GM23338 (cell line): ENCODE measurements around the gene NTNG1. TPM values are rescaled to one million over a fixed set of nuclear protein-coding genes. Genes with fewer than 3 reads are reported as not detected.

ENCODE experiments used
- ATAC-seq: fragments of 200-7000 bp; cut with Tn5 transposase; 3 replicates; pipeline ENCODE4 v1.9.1; 2020
- DNase-seq: peaks from one replicate; pipeline ENCODE4 v3.0.0-alpha.2; 2015; ENCODE audit warnings: low spot score
- H2AFZ ChIP-seq: fragments of 200-600 bp; sonication (generic); 2 replicates; pipeline ENCODE4 v1.8.0; 2016; ENCODE audit warnings: antibody characterized with exemption, mild to moderate bottlenecking, moderate library complexity
- H3F3A ChIP-seq: fragments of 200-600 bp; sonication (generic); replicated peaks from 2 replicates; pipeline ENCODE4 v1.8.0; 2017; ENCODE audit warnings: antibody characterized with exemption, mixed run types, low read depth
- H3K27ac ChIP-seq: fragments of 200-600 bp; sonication (generic); 2 replicates; pipeline ENCODE4 v1.6.1; 2016; ENCODE audit warnings: low read depth
- H3K27me3 ChIP-seq: fragments of 200-600 bp; sonication (generic); 2 replicates; pipeline ENCODE4 v1.8.0; 2016; ENCODE audit warnings: mild to moderate bottlenecking, mixed run types, moderate library complexity; ENCODE audit not compliant: insufficient read depth
- H3K36me3 ChIP-seq: fragments of 200-600 bp; sonication (generic); 2 replicates; pipeline ENCODE4 v1.8.0; 2016; ENCODE audit warnings: mild to moderate bottlenecking; ENCODE audit not compliant: insufficient read depth
- H3K4me1 ChIP-seq: fragments of 200-600 bp; sonication (generic); 2 replicates; pipeline ENCODE4 v1.8.0; 2016; ENCODE audit warnings: mild to moderate bottlenecking, moderate library complexity; ENCODE audit not compliant: insufficient read depth
- H3K4me2 ChIP-seq: fragments of 200-600 bp; sonication (generic); 2 replicates; pipeline ENCODE4 v1.7.1; 2017; ENCODE audit warnings: mixed run types
- H3K4me3 ChIP-seq: fragments of 200-600 bp; sonication (generic); 2 replicates; pipeline ENCODE4 v1.6.1; 2016; ENCODE audit warnings: mixed run types
- H3K79me2 ChIP-seq: fragments of 200-600 bp; sonication (generic); replicated peaks from 2 replicates; pipeline ENCODE4 v1.8.0; 2017; ENCODE audit warnings: mild to moderate bottlenecking; ENCODE audit not compliant: insufficient read depth
- H3K9me2 ChIP-seq: fragments of 200-600 bp; sonication (generic); 2 replicates; pipeline ENCODE4 v1.8.0; 2017; ENCODE audit not compliant: insufficient read depth
- H4K20me1 ChIP-seq: fragments of 200-600 bp; sonication (generic); replicated peaks from 2 replicates; pipeline ENCODE4 v1.8.0; 2017; ENCODE audit warnings: mild to moderate bottlenecking; ENCODE audit not compliant: insufficient read depth
- H3K27ac Mint-ChIP-seq: 2 replicates; pipeline ENCODE4 v1.8.0; 2020; ENCODE audit warnings: inconsistent platforms, mild to moderate bottlenecking, moderate library complexity, mixed read lengths
- H3K27me3 Mint-ChIP-seq: 3 replicates; pipeline ENCODE4 v1.8.0; 2022; ENCODE audit warnings: low read depth, mild to moderate bottlenecking, moderate library complexity, mixed read lengths, inconsistent platforms; ENCODE audit not compliant: insufficient read depth, poor library complexity
- H3K36me3 Mint-ChIP-seq: 3 replicates; pipeline ENCODE4 v1.8.0; 2021; ENCODE audit warnings: low read depth, mild to moderate bottlenecking, inconsistent platforms, moderate library complexity, mixed read lengths
- H3K4me1 Mint-ChIP-seq: 3 replicates; pipeline ENCODE4 v1.8.0; 2020; ENCODE audit warnings: mild to moderate bottlenecking, inconsistent platforms, mixed read lengths
- H3K4me3 Mint-ChIP-seq: 3 replicates; pipeline ENCODE4 v1.8.0; 2021; ENCODE audit warnings: moderate library complexity, mild to moderate bottlenecking, inconsistent platforms, mixed read lengths
- H3K9me3 Mint-ChIP-seq: 3 replicates; pipeline ENCODE4 v1.8.0; 2020; ENCODE audit warnings: moderate library complexity, mild to moderate bottlenecking, inconsistent platforms, mixed read lengths
- CREB1 ChIP-seq: fragments of 250-450 bp; sonication (Bioruptor Pico); IDR thresholded peaks from 2 replicates; pipeline ENCODE4 v1.5.0; 2020; ENCODE audit warnings: low read depth, mild to moderate bottlenecking, moderate library complexity
- EZH2 ChIP-seq: fragments of 200-600 bp; sonication (generic); IDR thresholded peaks from one replicate; pipeline ENCODE4 v1.8.0; 2017; ENCODE audit warnings: antibody characterized with exemption, mild to moderate bottlenecking, low read depth; ENCODE audit not compliant: unreplicated experiment
- EZH2phosphoT487 ChIP-seq: fragments of 200-600 bp; sonication (generic); IDR thresholded peaks from one replicate; pipeline ENCODE4 v1.8.1; 2018; ENCODE audit warnings: antibody characterized with exemption; ENCODE audit not compliant: unreplicated experiment
- JUNB ChIP-seq: IDR thresholded peaks from one replicate; pipeline ENCODE4 v1.6.1; 2016; ENCODE audit warnings: antibody characterized with exemption; ENCODE audit not compliant: unreplicated experiment
- NANOG ChIP-seq: IDR thresholded peaks from 2 replicates; pipeline ENCODE4 v1.6.1; 2016; ENCODE audit warnings: antibody characterized with exemption, borderline replicate concordance
- POLR2AphosphoS5 ChIP-seq: IDR thresholded peaks from 2 replicates; pipeline ENCODE4 v1.6.1; 2016; ENCODE audit warnings: antibody characterized with exemption, low read depth
- STAT1 ChIP-seq: IDR thresholded peaks from one replicate; pipeline ENCODE4 v1.6.1; 2016; ENCODE audit warnings: antibody characterized with exemption; ENCODE audit not compliant: unreplicated experiment
- ZNF114 ChIP-seq: fragments of 250-450 bp; sonication (Bioruptor Pico); IDR thresholded peaks from 2 replicates; pipeline ENCODE4 v1.5.0; 2020; ENCODE audit warnings: mild to moderate bottlenecking, moderate library complexity
- ZNF331 ChIP-seq: fragments of 250-450 bp; sonication (Bioruptor Pico); IDR thresholded peaks from 2 replicates; pipeline ENCODE4 v1.5.0; 2020; ENCODE audit warnings: low read depth, mild to moderate bottlenecking, moderate library complexity
- polyA plus RNA-seq: library from polyadenylated mRNA; unstranded; fragments of >200 nt; fragmentation: Nextera tagmentation; extraction: Ambion mirVana; gene quantifications from 2 replicates; pipeline ENCODE4 v1.2.1, GENCODE V29; 2016
- total RNA-seq: library from RNA; depleted of rRNA; stranded (reverse); fragments of >200 nt; shearing (Covaris generic); gene quantifications from 2 replicates; pipeline ENCODE4 v1.2.3, GENCODE V29; 2014
- TF ChIP-seq, protein P1 (sequence below): fragments of 250-450 bp; sonication (Bioruptor Pico); IDR thresholded peaks from 2 replicates; pipeline ENCODE4 v1.5.0; 2020; ENCODE audit warnings: mild to moderate bottlenecking, moderate library complexity
- TF ChIP-seq, protein P2 (sequence below): IDR thresholded peaks from 2 replicates; pipeline ENCODE4 v1.6.1; 2016; ENCODE audit warnings: antibody characterized with exemption
- TF ChIP-seq, protein P3 (sequence below): IDR thresholded peaks from one replicate; pipeline ENCODE4 v1.6.1; 2018; ENCODE audit warnings: antibody characterized with exemption; ENCODE audit not compliant: unreplicated experiment
- TF ChIP-seq, protein P4 (sequence below), 2 experiments: fragments of 200-600 bp in 1 of 2; sonication (generic) in 1 of 2; conservative IDR thresholded peaks; 2 replicates each; pipeline versions ENCODE4 v1.5.1 to v1.6.1; 2016 to 2017; ENCODE audit warnings: antibody characterized with exemption in 2 of 2, low read depth in 2 of 2, mild to moderate bottlenecking in 2 of 2, moderate library complexity in 1 of 2

Gene NTNG1
- total and polyA plus RNA-seq, 2 experiments from 2014 or later, result 7.2 to 10.3 TPM

DNA sequence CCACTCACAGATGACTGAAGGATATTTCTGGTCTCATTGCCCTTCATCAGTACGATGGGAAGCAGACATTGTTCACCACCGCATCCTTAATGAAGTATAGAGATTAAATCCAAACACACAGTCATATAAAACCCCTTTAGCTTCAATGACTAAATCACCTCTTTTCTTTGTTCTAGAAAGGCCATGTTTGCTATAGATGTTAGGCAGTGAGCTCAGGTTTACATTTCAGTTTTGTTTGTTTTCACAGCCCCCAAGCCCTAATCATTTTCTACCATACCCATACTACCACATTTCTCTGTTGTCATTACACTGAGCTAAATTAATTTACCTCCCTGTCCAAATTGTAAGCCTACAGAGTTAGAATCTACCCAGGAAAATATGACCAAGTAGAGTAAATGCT, 385.1 kb downstream of the NTNG1 start:
- Histone ChIP-seq H3K27me3 (no peaks in the 10 kb centered on the region), H3K27ac (no peak overlapping the region), H3K4me3 (no peak overlapping the region), H3K4me1 (peaks cover 9% of the 10 kb centered on the region), H2AFZ (no peak overlapping the region), H3F3A (no peaks in the 10 kb centered on the region), H3K9me2 (peaks cover 7% of the 10 kb centered on the region), H3K36me3 (no peaks in the 10 kb centered on the region), H3K4me2 (no peak overlapping the region), H3K79me2 (no peaks in the 10 kb centered on the region), H4K20me1 (no peaks in the 10 kb centered on the region; the same call in 1 of the 2 replicates)
- Mint-ChIP-seq H3K27me3 (no peaks in the 10 kb centered on the region), H3K4me3 (no peak overlapping the region), H3K9me3 (no peaks in the 10 kb centered on the region), H3K4me1 (peaks cover 18% of the 10 kb centered on the region), H3K36me3 (no peaks in the 10 kb centered on the region), H3K27ac (no peak overlapping the region)
- no peak for TF ChIP-seq EZH2
- TF ChIP-seq, protein P1, sequence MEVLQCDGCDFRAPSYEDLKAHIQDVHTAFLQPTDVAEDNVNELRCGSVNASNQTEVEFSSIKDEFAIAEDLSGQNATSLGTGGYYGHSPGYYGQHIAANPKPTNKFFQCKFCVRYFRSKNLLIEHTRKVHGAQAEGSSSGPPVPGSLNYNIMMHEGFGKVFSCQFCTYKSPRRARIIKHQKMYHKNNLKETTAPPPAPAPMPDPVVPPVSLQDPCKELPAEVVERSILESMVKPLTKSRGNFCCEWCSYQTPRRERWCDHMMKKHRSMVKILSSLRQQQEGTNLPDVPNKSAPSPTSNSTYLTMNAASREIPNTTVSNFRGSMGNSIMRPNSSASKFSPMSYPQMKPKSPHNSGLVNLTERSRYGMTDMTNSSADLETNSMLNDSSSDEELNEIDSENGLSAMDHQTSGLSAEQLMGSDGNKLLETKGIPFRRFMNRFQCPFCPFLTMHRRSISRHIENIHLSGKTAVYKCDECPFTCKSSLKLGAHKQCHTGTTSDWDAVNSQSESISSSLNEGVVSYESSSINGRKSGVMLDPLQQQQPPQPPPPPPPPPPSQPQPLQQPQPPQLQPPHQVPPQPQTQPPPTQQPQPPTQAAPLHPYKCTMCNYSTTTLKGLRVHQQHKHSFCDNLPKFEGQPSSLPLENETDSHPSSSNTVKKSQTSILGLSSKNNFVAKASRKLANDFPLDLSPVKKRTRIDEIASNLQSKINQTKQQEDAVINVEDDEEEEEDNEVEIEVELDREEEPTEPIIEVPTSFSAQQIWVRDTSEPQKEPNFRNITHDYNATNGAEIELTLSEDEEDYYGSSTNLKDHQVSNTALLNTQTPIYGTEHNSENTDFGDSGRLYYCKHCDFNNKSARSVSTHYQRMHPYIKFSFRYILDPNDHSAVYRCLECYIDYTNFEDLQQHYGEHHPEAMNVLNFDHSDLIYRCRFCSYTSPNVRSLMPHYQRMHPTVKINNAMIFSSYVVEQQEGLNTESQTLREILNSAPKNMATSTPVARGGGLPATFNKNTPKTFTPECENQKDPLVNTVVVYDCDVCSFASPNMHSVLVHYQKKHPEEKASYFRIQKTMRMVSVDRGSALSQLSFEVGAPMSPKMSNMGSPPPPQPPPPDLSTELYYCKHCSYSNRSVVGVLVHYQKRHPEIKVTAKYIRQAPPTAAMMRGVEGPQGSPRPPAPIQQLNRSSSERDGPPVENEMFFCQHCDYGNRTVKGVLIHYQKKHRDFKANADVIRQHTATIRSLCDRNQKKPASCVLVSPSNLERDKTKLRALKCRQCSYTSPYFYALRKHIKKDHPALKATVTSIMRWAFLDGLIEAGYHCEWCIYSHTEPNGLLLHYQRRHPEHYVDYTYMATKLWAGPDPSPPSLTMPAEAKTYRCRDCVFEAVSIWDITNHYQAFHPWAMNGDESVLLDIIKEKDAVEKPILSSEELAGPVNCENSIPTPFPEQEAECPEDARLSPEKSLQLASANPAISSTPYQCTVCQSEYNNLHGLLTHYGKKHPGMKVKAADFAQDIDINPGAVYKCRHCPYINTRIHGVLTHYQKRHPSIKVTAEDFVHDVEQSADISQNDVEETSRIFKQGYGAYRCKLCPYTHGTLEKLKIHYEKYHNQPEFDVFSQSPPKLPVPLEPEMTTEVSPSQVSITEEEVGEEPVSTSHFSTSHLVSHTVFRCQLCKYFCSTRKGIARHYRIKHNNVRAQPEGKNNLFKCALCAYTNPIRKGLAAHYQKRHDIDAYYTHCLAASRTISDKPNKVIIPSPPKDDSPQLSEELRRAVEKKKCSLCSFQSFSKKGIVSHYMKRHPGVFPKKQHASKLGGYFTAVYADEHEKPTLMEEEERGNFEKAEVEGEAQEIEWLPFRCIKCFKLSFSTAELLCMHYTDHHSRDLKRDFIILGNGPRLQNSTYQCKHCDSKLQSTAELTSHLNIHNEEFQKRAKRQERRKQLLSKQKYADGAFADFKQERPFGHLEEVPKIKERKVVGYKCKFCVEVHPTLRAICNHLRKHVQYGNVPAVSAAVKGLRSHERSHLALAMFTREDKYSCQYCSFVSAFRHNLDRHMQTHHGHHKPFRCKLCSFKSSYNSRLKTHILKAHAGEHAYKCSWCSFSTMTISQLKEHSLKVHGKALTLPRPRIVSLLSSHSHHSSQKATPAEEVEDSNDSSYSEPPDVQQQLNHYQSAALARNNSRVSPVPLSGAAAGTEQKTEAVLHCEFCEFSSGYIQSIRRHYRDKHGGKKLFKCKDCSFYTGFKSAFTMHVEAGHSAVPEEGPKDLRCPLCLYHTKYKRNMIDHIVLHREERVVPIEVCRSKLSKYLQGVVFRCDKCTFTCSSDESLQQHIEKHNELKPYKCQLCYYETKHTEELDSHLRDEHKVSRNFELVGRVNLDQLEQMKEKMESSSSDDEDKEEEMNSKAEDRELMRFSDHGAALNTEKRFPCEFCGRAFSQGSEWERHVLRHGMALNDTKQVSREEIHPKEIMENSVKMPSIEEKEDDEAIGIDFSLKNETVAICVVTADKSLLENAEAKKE (CRISPR knock-in tag), result no peak
- TF ChIP-seq, protein P2, sequence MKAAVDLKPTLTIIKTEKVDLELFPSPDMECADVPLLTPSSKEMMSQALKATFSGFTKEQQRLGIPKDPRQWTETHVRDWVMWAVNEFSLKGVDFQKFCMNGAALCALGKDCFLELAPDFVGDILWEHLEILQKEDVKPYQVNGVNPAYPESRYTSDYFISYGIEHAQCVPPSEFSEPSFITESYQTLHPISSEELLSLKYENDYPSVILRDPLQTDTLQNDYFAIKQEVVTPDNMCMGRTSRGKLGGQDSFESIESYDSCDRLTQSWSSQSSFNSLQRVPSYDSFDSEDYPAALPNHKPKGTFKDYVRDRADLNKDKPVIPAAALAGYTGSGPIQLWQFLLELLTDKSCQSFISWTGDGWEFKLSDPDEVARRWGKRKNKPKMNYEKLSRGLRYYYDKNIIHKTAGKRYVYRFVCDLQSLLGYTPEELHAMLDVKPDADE, result no peak
- no peak for TF ChIP-seq NANOG
- no peak for TF ChIP-seq EZH2phosphoT487
- no peak for TF ChIP-seq JUNB
- no peak for TF ChIP-seq CREB1 (CRISPR knock-in tag)
- TF ChIP-seq POLR2AphosphoS5, result no peak
- TF ChIP-seq, protein P3, sequence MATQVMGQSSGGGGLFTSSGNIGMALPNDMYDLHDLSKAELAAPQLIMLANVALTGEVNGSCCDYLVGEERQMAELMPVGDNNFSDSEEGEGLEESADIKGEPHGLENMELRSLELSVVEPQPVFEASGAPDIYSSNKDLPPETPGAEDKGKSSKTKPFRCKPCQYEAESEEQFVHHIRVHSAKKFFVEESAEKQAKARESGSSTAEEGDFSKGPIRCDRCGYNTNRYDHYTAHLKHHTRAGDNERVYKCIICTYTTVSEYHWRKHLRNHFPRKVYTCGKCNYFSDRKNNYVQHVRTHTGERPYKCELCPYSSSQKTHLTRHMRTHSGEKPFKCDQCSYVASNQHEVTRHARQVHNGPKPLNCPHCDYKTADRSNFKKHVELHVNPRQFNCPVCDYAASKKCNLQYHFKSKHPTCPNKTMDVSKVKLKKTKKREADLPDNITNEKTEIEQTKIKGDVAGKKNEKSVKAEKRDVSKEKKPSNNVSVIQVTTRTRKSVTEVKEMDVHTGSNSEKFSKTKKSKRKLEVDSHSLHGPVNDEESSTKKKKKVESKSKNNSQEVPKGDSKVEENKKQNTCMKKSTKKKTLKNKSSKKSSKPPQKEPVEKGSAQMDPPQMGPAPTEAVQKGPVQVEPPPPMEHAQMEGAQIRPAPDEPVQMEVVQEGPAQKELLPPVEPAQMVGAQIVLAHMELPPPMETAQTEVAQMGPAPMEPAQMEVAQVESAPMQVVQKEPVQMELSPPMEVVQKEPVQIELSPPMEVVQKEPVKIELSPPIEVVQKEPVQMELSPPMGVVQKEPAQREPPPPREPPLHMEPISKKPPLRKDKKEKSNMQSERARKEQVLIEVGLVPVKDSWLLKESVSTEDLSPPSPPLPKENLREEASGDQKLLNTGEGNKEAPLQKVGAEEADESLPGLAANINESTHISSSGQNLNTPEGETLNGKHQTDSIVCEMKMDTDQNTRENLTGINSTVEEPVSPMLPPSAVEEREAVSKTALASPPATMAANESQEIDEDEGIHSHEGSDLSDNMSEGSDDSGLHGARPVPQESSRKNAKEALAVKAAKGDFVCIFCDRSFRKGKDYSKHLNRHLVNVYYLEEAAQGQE, result no peak
- TF ChIP-seq STAT1, result no peak
- TF ChIP-seq ZNF114 (CRISPR knock-in tag), result no peak
- no peak for TF ChIP-seq ZNF331
- TF ChIP-seq, protein P4, sequence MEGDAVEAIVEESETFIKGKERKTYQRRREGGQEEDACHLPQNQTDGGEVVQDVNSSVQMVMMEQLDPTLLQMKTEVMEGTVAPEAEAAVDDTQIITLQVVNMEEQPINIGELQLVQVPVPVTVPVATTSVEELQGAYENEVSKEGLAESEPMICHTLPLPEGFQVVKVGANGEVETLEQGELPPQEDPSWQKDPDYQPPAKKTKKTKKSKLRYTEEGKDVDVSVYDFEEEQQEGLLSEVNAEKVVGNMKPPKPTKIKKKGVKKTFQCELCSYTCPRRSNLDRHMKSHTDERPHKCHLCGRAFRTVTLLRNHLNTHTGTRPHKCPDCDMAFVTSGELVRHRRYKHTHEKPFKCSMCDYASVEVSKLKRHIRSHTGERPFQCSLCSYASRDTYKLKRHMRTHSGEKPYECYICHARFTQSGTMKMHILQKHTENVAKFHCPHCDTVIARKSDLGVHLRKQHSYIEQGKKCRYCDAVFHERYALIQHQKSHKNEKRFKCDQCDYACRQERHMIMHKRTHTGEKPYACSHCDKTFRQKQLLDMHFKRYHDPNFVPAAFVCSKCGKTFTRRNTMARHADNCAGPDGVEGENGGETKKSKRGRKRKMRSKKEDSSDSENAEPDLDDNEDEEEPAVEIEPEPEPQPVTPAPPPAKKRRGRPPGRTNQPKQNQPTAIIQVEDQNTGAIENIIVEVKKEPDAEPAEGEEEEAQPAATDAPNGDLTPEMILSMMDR (conservative IDR thresholded peaks at IDR 0.05; ENCODE audit: low read depth in 2 of 2), result no peak
- no peak for DNase-seq
- no peak for ATAC-seq
